Activated gamma-delta T cell (primary cell): Measurements from ENCODE around the gene TMEM63C.

Experiments
- DNase-seq: peaks from one replicate; lab custom pipeline; 2025; lab: John Stamatoyannopoulos, UW
- total RNA-seq, 2 donors: gene quantifications; one replicate each; lab custom pipeline; 2026; lab: John Stamatoyannopoulos, UW

TMEM63C gene
- 0.39 to 0.67 reads per million in 2 donors for total RNA-seq

- DNase-seq: peak; percentile 16
Measured at GRCh38 chr14:77181603-77182437, at the start of gene TMEM63C. TMEM63C (plus strand) TSS chr14:77181798; CDS start chr14:77218814, 37,016 bp downstream.

- DNase-seq: no peak
Measured at GRCh38 chr14:77131871-77132486, 49.6 kb upstream of the TMEM63C start.

- DNase-seq: no peak
Measured at GRCh38 chr14:77133720-77134338, 47.8 kb upstream of the TMEM63C start.

GRCh38 chr14:77139022-77139421 lies 42.6 kb upstream of the TMEM63C start:
- no peak for DNase-seq

- DNase-seq: no peak
Measured at GRCh38 chr14:77139540-77140358, 41.8 kb upstream of the TMEM63C start.

GRCh38 chr14:77140359-77141213 lies 41.0 kb upstream of the TMEM63C start:
- DNase-seq: no peak

- no peak for DNase-seq
Measured at GRCh38 chr14:77141214-77142004, 40.2 kb upstream of the TMEM63C start, which contains the start of gene ZDHHC22. ZDHHC22 (minus strand) TSS chr14:77141791; CDS start chr14:77139738, 2,053 bp downstream.

GRCh38 chr14:77142005-77142800 lies 39.4 kb upstream of the TMEM63C start:
- no peak for DNase-seq

- no peak for DNase-seq
Measured at GRCh38 chr14:77143071-77143470, 38.5 kb upstream of the TMEM63C start.

- DNase-seq: no peak
Measured at GRCh38 chr14:77144412-77145115, 37.0 kb upstream of the TMEM63C start.

- DNase-seq: no peak
Measured at GRCh38 chr14:77145975-77146740, 35.4 kb upstream of the TMEM63C start.

- DNase-seq: no peak
Measured at GRCh38 chr14:77148510-77149231, 32.9 kb upstream of the TMEM63C start.

GRCh38 chr14:77151245-77151644 lies 30.4 kb upstream of the TMEM63C start:
- no peak for DNase-seq

GRCh38 chr14:77151918-77152588 lies 29.5 kb upstream of the TMEM63C start:
- no peak for DNase-seq

GRCh38 chr14:77153802-77154201 lies 27.8 kb upstream of the TMEM63C start:
- DNase-seq: no peak

- no peak for DNase-seq
Measured at GRCh38 chr14:77154421-77154820, 27.2 kb upstream of the TMEM63C start.
